HG03520 (cell line): ENCODE measurements around the gene USP6.
"Not testable (repeated sequence)": the region's sequence is repeated elsewhere in the genome, so short reads cannot be mapped to it uniquely, and the experiment has no call there.

Experiments
- ATAC-seq: cut with Tn5 transposase; IDR thresholded peaks from one replicate; pipeline ENCODE4 v1.9.1; 2021; ENCODE audit warnings: mild to moderate bottlenecking, moderate library complexity; ENCODE audit not compliant: unreplicated experiment

USP6 gene

GRCh38 chr17:5183410-5183793, 67.6 kb downstream of the USP6 start:
- ATAC-seq: no peak

GRCh38 chr17:5184288-5184687, 68.5 kb downstream of the USP6 start:
- ATAC-seq: no peak

- peak; percentile 93 for ATAC-seq
Measured at GRCh38 chr17:5191541-5192417, 75.9 kb downstream of the USP6 start, which contains the start of gene ZNF594. ZNF594 (minus strand) TSS chr17:5191868; CDS start chr17:5184256, 7,612 bp downstream.

GRCh38 chr17:5194346-5194745, 78.5 kb downstream of the USP6 start:
- ATAC-seq: no peak

GRCh38 chr17:5198472-5198871, 82.6 kb downstream of the USP6 start:
- ATAC-seq: no peak

- no peak for ATAC-seq
Measured at GRCh38 chr17:5200360-5200759, 84.5 kb downstream of the USP6 start.

- no peak for ATAC-seq
Measured at GRCh38 chr17:5201011-5201410, 85.2 kb downstream of the USP6 start.

GRCh38 chr17:5203178-5203907, 87.5 kb downstream of the USP6 start:
- ATAC-seq: no peak

GRCh38 chr17:5203908-5204294, 88.1 kb downstream of the USP6 start:
- ATAC-seq: no peak

GRCh38 chr17:5209396-5209795, 93.6 kb downstream of the USP6 start:
- no peak for ATAC-seq

GRCh38 chr17:5210091-5210490, 94.3 kb downstream of the USP6 start:
- no peak for ATAC-seq

- no peak for ATAC-seq
Measured at GRCh38 chr17:5210614-5211252, 94.9 kb downstream of the USP6 start.

GRCh38 chr17:5211458-5211857, 95.6 kb downstream of the USP6 start:
- ATAC-seq: no peak

- ATAC-seq: not testable (repeated sequence)
Measured at GRCh38 chr17:5217562-5217961, 101.7 kb downstream of the USP6 start.

GRCh38 chr17:5219536-5219935, 103.7 kb downstream of the USP6 start:
- ATAC-seq: no peak

- ATAC-seq: no peak
Measured at GRCh38 chr17:5220074-5220473, 104.2 kb downstream of the USP6 start.

- ATAC-seq: not testable (repeated sequence)
Measured at GRCh38 chr17:5221912-5222311, 106.1 kb downstream of the USP6 start.
